GM21515 (cell line): ENCODE data around the gene STAT4.

ENCODE experiments used
- ATAC-seq: cut with Tn5 transposase; IDR thresholded peaks from one replicate; pipeline ENCODE4 v1.9.1; 2021; ENCODE audit not compliant: unreplicated experiment

STAT4 gene

GRCh38 chr2:191048073-191048472 lies 102.7 kb downstream of the STAT4 start:
- ATAC-seq = no peak

GRCh38 chr2:191045141-191045540 lies 105.7 kb downstream of the STAT4 start:
- no peak for ATAC-seq

- ATAC-seq = no peak
These were observed 107.4 kb downstream of the STAT4 start for GRCh38 chr2:191043438-191043837.

DNA sequence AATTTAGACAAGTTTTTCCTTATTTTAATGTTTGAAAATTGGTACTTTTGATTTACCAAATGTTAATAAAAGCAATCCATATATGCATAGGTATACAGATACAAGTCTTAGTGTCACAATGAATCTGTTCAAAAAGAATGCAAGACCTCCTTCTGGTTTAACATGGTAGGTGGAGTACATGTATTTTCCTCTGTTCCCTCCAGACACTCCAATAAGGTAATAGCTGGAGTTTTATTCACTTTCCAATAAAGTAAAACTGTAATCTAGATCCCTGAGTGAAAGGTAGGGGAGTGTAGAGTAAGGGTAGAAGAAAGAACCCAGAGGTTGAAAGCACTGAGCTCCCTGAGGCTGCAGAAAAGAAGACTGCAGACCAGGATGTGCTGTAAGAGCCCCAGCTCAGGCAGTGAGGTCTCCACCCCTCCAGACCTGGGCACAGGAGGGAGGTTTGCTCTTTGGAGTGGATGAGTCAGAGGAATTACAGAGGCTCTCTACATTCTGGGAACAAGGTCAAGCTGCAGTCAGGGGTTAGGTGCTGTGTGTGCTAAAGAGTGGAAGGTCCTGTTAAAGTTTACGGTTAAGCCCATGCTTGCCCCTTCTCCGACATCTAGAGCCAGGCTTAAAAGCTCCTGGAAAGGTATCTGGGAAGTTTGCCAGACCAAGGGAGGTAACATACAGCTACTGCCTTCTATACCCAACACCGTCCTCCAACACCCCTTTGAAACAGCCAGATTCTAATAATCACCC lies 109.2 kb downstream of the STAT4 start:
- ATAC-seq = no peak

- no peak for ATAC-seq
These were observed 111.2 kb downstream of the STAT4 start for GRCh38 chr2:191039616-191040015.

GRCh38 chr2:191038741-191039140 lies 112.1 kb downstream of the STAT4 start:
- ATAC-seq = no peak

GRCh38 chr2:191038241-191038725 lies 112.5 kb downstream of the STAT4 start:
- no peak for ATAC-seq

DNA sequence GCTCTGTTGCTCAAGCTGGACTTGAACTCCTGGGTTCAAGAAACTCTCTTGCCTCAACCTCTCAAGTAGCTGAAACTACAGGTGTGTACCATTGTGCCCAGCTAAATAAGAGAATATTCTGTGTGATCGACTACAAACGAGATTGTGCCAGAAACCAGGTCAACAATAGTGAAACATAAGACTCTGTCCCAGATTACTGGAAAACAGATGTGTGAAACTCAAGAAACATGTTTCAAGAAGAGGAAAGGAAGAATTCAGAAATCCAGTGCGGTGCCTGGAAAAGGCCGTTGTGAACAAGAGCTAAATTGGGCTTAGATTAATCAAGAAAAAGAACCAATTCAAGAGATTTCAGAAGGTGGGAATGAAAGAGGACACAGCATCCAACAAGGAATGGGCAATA lies 113.4 kb downstream of the STAT4 start:
- no peak for ATAC-seq

DNA sequence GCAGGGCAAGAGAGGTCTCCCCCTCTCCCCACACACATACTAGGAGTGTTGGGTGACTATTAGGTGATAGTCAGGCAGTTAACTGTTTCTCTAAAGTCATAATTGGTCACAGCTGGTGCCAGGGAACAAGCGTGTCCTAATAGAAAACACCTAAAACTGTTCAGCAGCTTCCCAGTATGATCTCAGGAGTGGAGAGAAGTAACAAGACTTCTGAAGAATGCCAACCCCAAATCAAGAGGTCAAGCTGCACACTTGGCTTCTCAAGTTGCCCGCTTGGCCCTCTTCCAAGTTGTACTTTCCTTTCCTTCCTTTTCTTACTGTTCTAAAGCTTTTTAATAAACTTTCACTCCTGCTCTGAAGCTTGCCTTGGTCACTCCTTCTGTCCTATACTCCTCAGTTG lies 114.4 kb downstream of the STAT4 start:
- no peak for ATAC-seq

GRCh38 chr2:191032588-191033429 lies 118.0 kb downstream of the STAT4 start:
- no peak for ATAC-seq

GRCh38 chr2:191031256-191031655 lies 119.5 kb downstream of the STAT4 start:
- ATAC-seq = no peak

DNA sequence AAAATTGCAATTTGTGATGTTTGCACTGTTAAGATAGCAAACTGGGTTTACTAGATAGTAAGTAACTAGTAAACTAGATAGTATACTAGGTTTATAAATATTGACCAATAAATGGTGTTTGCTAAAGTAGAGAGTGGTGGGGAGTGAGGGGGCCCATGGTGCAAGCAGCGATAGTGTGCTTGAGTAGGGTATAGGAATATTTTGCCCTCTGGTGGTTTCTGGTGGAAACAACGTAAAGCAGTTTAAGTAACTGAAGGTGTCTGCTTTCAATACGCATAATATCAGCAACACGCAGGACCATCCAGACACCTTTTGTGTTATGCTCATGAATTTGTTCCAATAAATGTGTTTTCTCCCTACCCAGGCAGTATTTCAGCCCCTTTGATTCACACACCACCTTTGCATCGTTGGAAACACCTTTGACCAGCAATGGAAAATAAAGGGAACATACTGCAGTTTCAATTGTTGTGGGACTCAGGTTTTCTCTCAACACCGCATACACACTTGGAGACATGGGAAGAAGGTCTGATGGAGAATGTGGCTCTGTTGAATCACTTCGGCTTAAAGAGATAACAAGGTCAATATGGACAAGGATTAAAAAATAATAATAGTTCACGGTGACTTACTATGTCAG lies 120.2 kb downstream of the STAT4 start:
- peak; percentile 94 for ATAC-seq

- ATAC-seq = no peak
These were observed 121.4 kb downstream of the STAT4 start for GRCh38 chr2:191029280-191029950.

DNA sequence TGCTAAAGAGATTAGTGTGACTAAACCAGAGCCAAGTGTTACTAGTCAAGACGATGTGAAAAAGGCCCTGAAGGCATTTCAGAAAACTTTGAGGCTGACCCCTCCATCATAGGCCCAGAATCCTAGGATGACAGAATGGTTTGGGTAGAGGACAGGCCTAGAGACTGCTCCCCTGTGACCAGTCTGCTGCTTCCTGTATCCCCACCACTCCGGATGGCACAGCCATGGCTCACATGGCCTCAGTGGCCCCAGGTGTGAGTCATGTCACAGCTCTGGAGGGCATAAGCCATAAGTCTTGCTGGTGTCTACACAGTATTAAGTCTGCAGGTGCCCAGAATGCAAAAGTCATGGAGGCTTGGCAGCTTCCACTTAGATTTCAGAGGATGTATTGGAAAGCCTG lies 124.4 kb downstream of the STAT4 start:
- no peak for ATAC-seq

GRCh38 chr2:191025135-191025534 lies 125.7 kb downstream of the STAT4 start:
- no peak for ATAC-seq

GRCh38 chr2:191023235-191023679 lies 127.5 kb downstream of the STAT4 start:
- ATAC-seq = no peak

- ATAC-seq = peak; percentile 22
These were observed 129.9 kb downstream of the STAT4 start for GRCh38 chr2:191020742-191021381.

- ATAC-seq = peak; percentile 76
These were observed 130.5 kb downstream of the STAT4 start for GRCh38 chr2:191020221-191020741.

DNA sequence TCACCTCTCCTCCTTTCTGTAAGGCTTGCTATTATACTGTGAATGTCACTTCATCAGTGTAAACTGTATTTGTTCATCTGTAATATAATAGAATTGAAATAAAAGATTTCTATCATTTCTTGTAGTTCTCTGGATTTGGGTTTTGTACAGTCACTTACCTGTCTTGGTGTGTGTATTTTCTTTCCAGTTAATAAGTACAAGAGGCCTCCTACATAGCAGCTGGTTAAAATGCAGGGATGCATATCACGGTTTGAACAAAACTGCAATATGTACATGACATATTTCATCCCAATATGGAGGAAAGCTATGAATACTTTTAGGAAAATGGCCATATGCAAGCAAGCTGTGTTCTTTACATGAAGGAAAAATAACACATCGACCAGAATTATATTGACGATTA lies 131.4 kb downstream of the STAT4 start:
- ATAC-seq = no peak

DNA sequence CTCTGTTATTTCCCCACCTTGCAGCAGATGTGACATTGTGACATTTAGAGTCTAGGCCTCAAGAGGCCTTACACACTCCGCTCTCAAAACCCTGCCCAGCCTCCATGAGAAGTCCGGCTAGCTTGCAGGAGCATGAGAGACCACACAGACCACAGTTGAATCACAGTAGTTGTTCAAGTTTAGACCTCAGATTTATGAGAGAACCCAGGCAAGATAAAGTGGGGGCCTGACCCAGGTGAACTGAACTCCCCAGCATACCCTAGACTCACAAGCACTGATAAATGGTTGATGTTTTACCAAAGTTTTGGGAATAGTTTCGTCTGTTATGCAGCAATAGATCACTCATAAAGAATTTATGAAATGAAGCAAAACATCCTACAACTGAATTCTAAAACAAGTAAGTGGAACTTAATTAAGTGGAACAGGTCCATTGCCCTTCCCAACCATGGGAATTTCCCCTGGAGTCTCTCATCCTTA lies 132.1 kb downstream of the STAT4 start:
- ATAC-seq = peak; percentile 10
